Measurements from ENCODE around the gene KRI1. TPM values are rescaled to one million over a fixed set of nuclear protein-coding genes. Genes with fewer than 3 reads are reported as not detected.
A peak's percentile ranks its signal among the peaks of the same experiment; 100 is the strongest.

The KRI1 gene
- total RNA-seq, 1 experiment from 2014 or later: 57.4 TPM

GRCh38 chr19:10601999-10602329 is 36.2 kb upstream of the KRI1 start:
- Histone ChIP-seq H2BK15ac (ENCODE audit: low read depth, low read length) (no peak overlapping the region), H2BK12ac (ENCODE audit: insufficient read length, low read depth, low read length) (no peak overlapping the region), H3K27me3 (ENCODE audit: insufficient read depth, low read length) (no peaks in the 10 kb centered on the region), H3K4me1 (ENCODE audit: insufficient read depth, low read length) (no peaks in the 10 kb centered on the region), H3K27ac (ENCODE audit: insufficient read length, low read depth, low read length) (no peak overlapping the region), H3K23ac (ENCODE audit: insufficient read length, low read depth, low read length) (no peak overlapping the region), H3K79me1 (ENCODE audit: insufficient read depth, low read depth, low read length, poor library complexity, severe bottlenecking) (no peaks in the 10 kb centered on the region), H4K5ac (ENCODE audit: insufficient read length, low read depth, low read length) (no peak overlapping the region), H4K8ac (replicated peaks; ENCODE audit: insufficient read length, low read depth, low read length) (no peak overlapping the region), H3K18ac (ENCODE audit: insufficient read length, low read depth, low read length) (no peak overlapping the region), H2AFZ (ENCODE audit: low read length) (no peak overlapping the region), H3K9ac (ENCODE audit: extremely low read depth, insufficient read length, low read length) (no peak overlapping the region), H3K79me2 (ENCODE audit: insufficient read depth, low read length) (no peaks in the 10 kb centered on the region; the same call in 1 of the 2 replicates), H3K4me2 (ENCODE audit: insufficient read depth, insufficient read length, low read length) (no peak overlapping the region), H3K14ac (ENCODE audit: insufficient read depth, low read length) (no peak overlapping the region), H2BK120ac (ENCODE audit: low read depth, low read length, poor library complexity, severe bottlenecking) (no peak overlapping the region), H3K56ac (ENCODE audit: insufficient read length, low read depth, low read length) (no peak overlapping the region), H3K4ac (ENCODE audit: low read depth, low read length) (no peak overlapping the region), H3K23me2 (ENCODE audit: insufficient read length, low read depth, low read length, poor library complexity, severe bottlenecking) (peaks cover 11% of the 10 kb centered on the region), H2AK5ac (ENCODE audit: insufficient read length, low read length) (no peak overlapping the region), H3K9me3 (ENCODE audit: control insufficient read depth, low read depth, low read length) (no peaks in the 10 kb centered on the region), H2BK5ac (ENCODE audit: insufficient read length, low read length) (no peak overlapping the region), H2BK20ac (ENCODE audit: low read depth, low read length, poor library complexity, severe bottlenecking) (no peak overlapping the region), H4K20me1 (ENCODE audit: control insufficient read depth, insufficient read depth, insufficient read length) (no peaks in the 10 kb centered on the region), H4K91ac (ENCODE audit: insufficient read length, low read depth, low read length) (no peak overlapping the region), H3T11ph (ENCODE audit: low read length) (no peak overlapping the region)
- Mint-ChIP-seq H3K9me3 (no peaks in the 10 kb centered on the region), H3K27ac (no peak overlapping the region), H3K27me3 (ENCODE audit: low read depth) (peaks cover 9% of the 10 kb centered on the region), H3K36me3 (ENCODE audit: insufficient read depth in 1 of 3, low read depth in 3 of 3) (no peaks in the 10 kb centered on the region; a peak in 1 of 7 replicates), H3K4me3 (peak overlapping the region; percentile 50 to 79), H3K4me1 (peaks cover 16 to 18% of the 10 kb centered on the region in 2 experiments)
- no CpG with 5 or more reads among the region's 7 CpGs for WGBS (ENCODE audit: extremely low coverage, insufficient read length, low lambda C conversion rate)
- no peak for DNase-seq
- TF ChIP-seq, protein P1, sequence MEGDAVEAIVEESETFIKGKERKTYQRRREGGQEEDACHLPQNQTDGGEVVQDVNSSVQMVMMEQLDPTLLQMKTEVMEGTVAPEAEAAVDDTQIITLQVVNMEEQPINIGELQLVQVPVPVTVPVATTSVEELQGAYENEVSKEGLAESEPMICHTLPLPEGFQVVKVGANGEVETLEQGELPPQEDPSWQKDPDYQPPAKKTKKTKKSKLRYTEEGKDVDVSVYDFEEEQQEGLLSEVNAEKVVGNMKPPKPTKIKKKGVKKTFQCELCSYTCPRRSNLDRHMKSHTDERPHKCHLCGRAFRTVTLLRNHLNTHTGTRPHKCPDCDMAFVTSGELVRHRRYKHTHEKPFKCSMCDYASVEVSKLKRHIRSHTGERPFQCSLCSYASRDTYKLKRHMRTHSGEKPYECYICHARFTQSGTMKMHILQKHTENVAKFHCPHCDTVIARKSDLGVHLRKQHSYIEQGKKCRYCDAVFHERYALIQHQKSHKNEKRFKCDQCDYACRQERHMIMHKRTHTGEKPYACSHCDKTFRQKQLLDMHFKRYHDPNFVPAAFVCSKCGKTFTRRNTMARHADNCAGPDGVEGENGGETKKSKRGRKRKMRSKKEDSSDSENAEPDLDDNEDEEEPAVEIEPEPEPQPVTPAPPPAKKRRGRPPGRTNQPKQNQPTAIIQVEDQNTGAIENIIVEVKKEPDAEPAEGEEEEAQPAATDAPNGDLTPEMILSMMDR (conservative IDR thresholded peaks at IDR 0.05): no peak
